ENCODE results near the gene AJUBA.

DNA sequence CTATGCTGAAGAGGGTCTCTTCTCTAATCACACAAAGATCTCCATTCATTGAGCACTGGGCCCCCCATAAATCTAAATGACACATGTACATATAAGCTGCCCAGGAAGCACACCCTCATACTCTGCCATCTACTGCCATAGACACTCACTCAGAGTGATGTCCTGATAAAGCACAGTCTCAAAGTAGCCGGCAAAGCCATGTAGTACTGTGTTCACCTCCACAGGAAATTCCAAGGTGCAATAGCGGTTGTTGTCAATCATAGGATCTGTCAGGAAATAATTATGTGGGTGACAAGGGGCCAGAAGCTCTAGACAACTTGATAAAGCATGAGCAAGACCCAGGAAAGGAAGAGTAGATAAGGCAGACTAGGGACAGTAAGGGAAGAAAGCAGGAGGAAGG, 60.1 kb downstream of the AJUBA start:
- TF ChIP-seq EZH2phosphoT487 (IDR thresholded peaks at IDR 0.05; ENCODE audit: insufficient read depth, low read depth) (no peak), EZH2 (IDR thresholded peaks at IDR 0.05; ENCODE audit: insufficient read depth, poor library complexity, severe bottlenecking) (no peak)

Measured in GM23248 (cell line).